ENCODE measurements around the gene RAB6B.

The RAB6B gene

GRCh38 chr3:133836497-133837158, 59.1 kb downstream of the RAB6B start:
- no peak for DNase-seq (ENCODE audit: extremely low read depth, low read depth)
- no peak for TF ChIP-seq CTCF (IDR thresholded peaks at IDR 0.05; ENCODE audit: low read depth, low read length)

DNA sequence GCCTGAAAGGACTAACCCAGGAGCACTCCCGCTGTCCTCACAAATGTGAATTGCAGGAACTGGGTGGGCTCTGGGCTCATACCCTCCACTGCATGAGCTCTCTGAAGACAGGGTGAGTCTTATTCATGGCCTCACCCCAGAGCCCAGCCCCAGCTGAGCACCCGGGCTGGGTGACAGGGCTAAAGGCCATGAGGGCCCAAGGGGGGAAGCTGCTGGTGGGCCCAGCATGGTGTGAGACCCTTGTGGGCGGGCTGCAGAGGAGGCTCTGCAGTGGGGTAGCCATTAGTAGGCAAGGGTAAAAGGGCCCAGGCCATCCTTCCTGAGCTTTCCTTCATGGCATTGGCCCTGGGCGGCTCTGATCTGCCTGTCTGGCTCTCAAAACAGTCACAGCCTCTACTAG, 59.7 kb downstream of the RAB6B start:
- no peak for TF ChIP-seq CTCF (IDR thresholded peaks at IDR 0.05; ENCODE audit: low read depth, low read length)
- no peak for DNase-seq (ENCODE audit: extremely low read depth, low read depth)

DNA sequence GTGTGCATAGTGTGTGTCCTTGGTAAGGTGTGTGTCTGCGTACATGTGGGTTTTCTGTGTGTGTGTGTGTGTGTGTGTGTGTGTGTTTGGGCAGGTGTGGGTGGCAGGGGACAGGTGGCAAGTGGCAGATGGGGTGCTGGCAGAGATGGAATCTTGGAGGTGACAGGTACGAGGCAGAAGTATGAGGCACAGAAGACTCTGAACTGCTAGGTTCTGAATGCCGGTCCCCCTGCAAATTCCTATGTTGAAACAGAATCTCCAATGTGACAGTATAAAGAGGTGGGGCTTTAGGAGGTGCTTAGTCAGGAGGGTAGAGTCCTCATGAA, 60.3 kb downstream of the RAB6B start:
- TF ChIP-seq CTCF (IDR thresholded peaks at IDR 0.05; ENCODE audit: low read depth, low read length), result no peak
- DNase-seq (ENCODE audit: extremely low read depth, low read depth), result no peak

- no peak for DNase-seq (ENCODE audit: extremely low read depth, low read depth)
- no peak for TF ChIP-seq CTCF (IDR thresholded peaks at IDR 0.05; ENCODE audit: low read depth, low read length)
These were observed 60.9 kb downstream of the RAB6B start for GRCh38 chr3:133834621-133835417.

- no peak for TF ChIP-seq CTCF (IDR thresholded peaks at IDR 0.05; ENCODE audit: low read depth, low read length)
These were observed 61.6 kb downstream of the RAB6B start for GRCh38 chr3:133833880-133834620.

DNA sequence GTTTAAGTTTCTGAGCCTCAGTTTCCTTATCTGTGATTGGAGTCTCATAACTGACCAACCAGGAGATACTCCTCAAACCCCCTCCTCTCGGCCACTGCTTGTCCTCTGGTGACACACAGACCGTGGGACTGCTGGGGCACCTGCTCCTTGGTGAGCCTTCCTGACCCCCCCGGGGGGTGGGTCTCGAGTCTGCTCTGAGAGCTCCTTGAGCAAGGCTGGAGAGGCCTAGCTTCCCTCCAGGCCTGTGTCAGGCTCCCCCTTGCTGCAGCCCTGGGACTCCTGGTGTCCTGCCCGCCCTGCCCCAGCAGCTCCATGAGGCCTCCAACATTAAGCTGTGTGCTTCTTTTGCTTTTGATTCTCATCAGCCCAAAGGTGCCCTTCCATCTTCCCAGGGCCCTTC, 62.4 kb downstream of the RAB6B start:
- no peak for DNase-seq (ENCODE audit: extremely low read depth, low read depth)
- TF ChIP-seq CTCF (IDR thresholded peaks at IDR 0.05; ENCODE audit: low read depth, low read length), result no peak

More at GRCh38 chr3:133833880-133834620, 61.6 kb downstream of the RAB6B start:
- no peak for DNase-seq (ENCODE audit: extremely low read depth, low read depth)

GRCh38 chr3:133832802-133833144, 62.9 kb downstream of the RAB6B start:
- no peak for DNase-seq (ENCODE audit: extremely low read depth, low read depth)
- TF ChIP-seq CTCF (IDR thresholded peaks at IDR 0.05; ENCODE audit: low read depth, low read length), result no peak
